RKO (cell line): ENCODE measurements around the gene SGMS1.
"Not testable (repeated sequence)": the region's sequence is repeated elsewhere in the genome, so short reads cannot be mapped to it uniquely, and the experiment has no call there.

ENCODE experiments used
- DNase-seq: peaks from one replicate; pipeline ENCODE4 v3.0.0-alpha.2; 2016; ENCODE audit warnings: low spot score

The SGMS1 gene

GRCh38 chr10:50556237-50557120 is 67.3 kb downstream of the SGMS1 start:
- no peak for DNase-seq

GRCh38 chr10:50554995-50555568 is 68.7 kb downstream of the SGMS1 start:
- DNase-seq = no peak

- no peak for DNase-seq
These were observed 69.3 kb downstream of the SGMS1 start for GRCh38 chr10:50554376-50554994.

GRCh38 chr10:50552771-50553535 is 70.8 kb downstream of the SGMS1 start:
- peak; percentile 41 for DNase-seq

GRCh38 chr10:50552308-50552707 is 71.4 kb downstream of the SGMS1 start:
- no peak for DNase-seq

GRCh38 chr10:50551894-50552293 is 71.9 kb downstream of the SGMS1 start:
- DNase-seq = no peak

- DNase-seq = no peak
These were observed 73.4 kb downstream of the SGMS1 start for GRCh38 chr10:50550291-50550839.

- DNase-seq = not testable (repeated sequence)
These were observed 74.6 kb downstream of the SGMS1 start for GRCh38 chr10:50549186-50549585.

- DNase-seq = not testable (repeated sequence)
These were observed 75.3 kb downstream of the SGMS1 start for GRCh38 chr10:50548481-50548880.

- not testable (repeated sequence) for DNase-seq
These were observed 77.5 kb downstream of the SGMS1 start for GRCh38 chr10:50546287-50546686.

GRCh38 chr10:50545846-50546245 is 77.9 kb downstream of the SGMS1 start:
- no peak for DNase-seq

- no peak for DNase-seq
These were observed 78.8 kb downstream of the SGMS1 start for GRCh38 chr10:50544857-50545429.

- no peak for DNase-seq
These were observed 79.5 kb downstream of the SGMS1 start for GRCh38 chr10:50544095-50544856.

GRCh38 chr10:50542871-50543270 is 80.9 kb downstream of the SGMS1 start:
- no peak for DNase-seq

GRCh38 chr10:50541921-50542320 is 81.8 kb downstream of the SGMS1 start:
- no peak for DNase-seq

GRCh38 chr10:50541317-50541716 is 82.4 kb downstream of the SGMS1 start:
- DNase-seq = no peak

GRCh38 chr10:50540826-50541122 is 83.0 kb downstream of the SGMS1 start:
- DNase-seq = no peak

- peak; percentile 19 for DNase-seq
These were observed 83.5 kb downstream of the SGMS1 start for GRCh38 chr10:50540069-50540825.

- DNase-seq = no peak
These were observed 85.0 kb downstream of the SGMS1 start for GRCh38 chr10:50538555-50539398.
